GM19455 (cell line): Measurements from ENCODE around the gene VAMP2.

Experiments
- ATAC-seq: cut with Tn5 transposase; IDR thresholded peaks from one replicate; pipeline ENCODE4 v1.9.1; 2021; ENCODE audit not compliant: unreplicated experiment

Gene VAMP2

DNA sequence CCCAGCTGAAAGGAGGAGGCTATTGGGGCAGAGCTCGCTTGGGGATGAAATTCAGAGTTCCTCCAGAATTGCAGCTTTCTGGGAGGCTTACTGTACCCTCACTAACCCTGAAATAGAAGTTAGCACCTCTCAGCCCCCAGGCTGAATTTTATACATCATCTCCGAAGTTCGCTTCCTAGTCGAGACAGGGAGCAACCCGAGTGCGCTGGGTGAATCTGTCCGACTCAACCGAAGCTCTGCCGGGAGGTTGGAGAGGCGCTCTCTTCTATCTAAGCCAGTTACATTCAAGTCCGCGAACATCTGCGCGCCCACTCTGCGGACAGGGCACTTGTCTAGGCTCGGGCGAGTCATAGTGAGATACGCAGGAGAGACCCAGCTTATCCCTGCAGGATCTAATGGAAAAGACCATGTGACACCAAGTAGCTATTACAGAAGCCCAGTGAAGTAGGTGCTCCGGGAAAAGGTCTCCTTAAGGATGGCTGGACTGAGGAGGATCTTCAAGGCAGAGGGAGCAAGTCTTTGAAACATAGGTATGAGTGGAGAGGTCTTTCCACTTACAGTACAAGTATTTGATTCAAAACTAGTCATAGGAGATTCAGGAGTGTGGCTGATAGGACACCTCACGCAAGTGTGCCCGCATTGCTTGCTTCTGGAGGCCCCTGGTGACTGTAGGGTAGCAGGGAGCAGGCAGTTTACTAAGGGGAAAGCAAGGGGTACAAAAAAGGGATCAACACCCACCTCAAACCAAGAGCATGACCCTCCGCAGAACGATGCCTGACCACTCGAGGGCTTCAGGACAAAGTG, 38.2 kb downstream of the VAMP2 start:
- no peak for ATAC-seq

DNA sequence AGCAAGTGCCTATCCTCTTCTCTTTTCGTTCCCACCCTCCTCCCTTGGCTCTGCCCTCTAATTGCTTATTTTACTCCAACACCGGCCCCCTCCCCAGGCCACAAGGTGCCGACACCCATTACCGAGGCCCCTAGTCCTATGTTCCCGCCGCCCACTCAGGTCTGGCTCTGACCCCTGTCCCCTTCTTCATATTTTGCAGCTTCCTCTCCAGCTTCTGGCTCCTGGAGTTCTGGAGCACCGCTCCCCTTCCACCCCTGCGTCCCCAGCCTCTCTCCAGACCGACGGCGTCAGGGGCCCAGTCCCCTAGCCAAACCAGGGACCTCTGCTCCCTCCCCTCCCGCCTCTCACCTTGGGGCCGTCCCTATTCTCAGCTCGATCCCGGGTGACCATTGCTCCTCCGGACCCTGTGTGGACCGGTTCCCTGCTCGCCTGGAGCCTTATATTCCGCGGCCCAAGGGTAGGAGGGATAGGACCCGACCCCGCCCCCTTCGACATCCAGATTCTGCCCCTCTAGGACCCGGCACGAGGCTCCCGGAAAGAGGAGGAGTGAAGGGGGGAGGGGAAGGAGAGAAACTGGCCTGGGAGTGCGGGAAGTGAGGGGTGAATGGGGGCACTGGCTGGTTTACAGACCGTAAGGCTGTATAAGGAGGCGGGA, 38.9 kb downstream of the VAMP2 start, which contains the start of gene HES7:
HES7 (minus strand) TSS at position 412 of the 655 bp plus-strand sequence; CDS start at position 390, 22 bp downstream.
- ATAC-seq: no peak

DNA sequence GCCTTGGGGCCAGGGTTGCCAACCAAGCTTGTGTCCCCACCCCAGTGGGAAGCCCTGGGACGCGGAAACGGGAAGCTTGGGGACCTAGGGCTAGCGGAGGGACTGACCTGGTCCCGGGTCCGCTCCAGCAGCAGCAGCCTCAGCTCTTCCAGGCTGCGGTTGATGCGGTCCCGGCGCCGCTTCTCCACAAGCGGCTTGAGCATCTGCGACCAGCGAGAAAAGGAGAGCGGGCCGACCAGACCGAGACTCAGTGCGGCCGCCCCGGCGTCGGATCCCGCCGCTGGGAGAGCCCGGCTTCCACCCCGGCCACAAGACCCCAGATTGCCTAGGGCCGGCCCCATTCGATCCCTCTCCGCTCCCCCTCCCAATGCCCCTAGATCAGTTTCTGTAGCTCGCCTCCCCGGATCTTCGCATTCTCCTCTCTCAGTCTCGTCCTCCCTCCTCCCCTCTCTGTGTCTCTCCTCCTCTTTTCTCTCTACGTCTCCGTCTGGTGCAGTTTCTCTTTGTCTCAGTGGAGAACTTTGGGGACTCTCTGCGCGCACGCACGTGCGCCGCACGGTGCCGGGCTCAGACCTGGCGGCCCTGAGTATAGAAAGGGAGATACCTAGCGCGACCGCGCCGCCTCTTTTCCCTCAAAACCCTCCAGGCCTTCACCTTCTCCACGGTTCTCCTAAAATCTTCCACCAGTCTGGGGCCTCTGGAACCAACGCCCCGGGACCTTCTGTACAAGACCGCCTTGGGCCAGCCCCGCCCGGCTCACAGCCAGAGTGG, 39.6 kb downstream of the VAMP2 start:
- ATAC-seq: no peak

GRCh38 chr17:8122422-8122923, 40.3 kb downstream of the VAMP2 start:
- no peak for ATAC-seq

GRCh38 chr17:8121681-8122421, 40.9 kb downstream of the VAMP2 start:
- ATAC-seq: no peak

GRCh38 chr17:8121407-8121680, 41.4 kb downstream of the VAMP2 start:
- no peak for ATAC-seq

- no peak for ATAC-seq
Measured at GRCh38 chr17:8120520-8121406, 42.0 kb downstream of the VAMP2 start.

DNA sequence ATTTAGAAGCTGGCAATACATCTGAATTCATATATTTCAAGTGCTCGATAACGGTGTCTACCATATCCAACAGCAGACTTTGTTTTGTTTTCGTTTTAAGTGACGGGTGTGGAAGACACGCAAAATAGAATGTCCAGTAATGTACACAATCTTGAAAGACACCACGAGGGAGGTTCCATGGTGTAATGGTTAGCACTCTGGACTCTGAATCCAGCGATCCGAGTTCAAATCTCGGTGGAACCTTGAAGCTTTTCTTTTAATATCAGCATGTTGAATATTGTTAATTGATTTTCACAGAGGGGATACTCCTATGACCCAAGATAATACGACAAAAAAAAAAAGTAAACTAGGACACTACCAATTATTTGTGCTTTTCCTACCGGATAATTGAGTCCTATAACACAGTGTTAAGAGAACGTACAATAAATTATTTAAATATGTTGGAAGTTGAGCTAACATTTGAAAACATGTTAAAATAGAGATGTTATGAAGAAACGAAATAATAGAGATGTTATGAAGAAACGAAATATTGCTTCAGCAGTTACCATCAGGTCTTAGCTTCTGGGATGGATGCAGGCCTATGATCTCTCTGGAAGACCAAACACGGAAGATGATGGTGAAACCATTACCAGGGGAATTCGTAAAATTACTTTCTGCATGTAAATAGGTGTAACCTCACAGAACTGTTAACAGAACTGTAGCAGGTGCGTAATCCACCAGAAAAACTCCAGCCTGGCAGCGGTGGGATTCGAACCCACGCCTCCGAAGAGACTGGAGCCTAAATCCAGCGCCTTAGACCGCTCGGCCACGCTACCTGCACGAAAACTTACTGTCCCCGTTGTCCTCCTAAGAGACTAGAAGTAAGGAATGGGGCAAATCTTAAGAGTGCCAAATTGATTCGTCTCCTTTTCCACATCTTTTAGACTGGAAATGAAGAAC, 42.9 kb downstream of the VAMP2 start:
- ATAC-seq: peak; percentile 38

DNA sequence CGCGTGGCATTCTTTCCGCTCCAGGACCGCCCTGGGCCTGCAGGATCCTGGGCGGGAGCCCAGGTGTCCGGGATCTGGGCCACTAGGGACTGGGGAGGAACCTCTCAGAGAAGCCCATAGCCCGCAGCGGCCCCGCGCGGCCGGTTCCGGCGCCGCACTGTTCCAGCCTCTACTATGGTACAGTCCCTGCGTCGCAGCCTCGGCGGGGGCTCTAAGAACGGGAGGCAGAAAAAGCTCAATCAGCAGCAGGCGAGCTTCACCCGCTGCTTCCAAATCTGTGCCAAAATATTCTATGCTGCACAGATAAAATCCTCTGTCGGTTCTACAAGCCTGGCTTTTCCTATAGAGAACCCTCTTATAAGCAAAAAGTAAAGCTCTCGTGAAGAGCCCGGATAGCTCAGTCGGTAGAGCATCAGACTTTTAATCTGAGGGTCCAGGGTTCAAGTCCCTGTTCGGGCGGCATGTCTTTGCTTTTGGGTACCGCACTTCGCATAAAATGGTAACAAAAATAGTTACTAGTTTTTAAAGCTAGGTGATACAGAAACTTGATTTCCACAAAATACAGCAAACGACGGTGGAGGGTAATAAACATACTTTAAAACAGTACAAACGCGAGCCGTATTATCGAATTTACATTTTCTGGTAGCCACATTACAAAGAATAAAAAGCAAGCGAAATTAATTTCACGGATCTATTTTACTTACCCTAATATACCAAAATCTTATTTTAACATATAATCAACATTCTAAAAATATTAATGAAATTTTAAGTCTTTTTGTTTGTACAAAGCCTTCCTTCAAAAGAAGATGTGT, 43.8 kb downstream of the VAMP2 start:
- peak; percentile 36 for ATAC-seq

- ATAC-seq: no peak
Measured at GRCh38 chr17:8117980-8118768, 44.6 kb downstream of the VAMP2 start, which contains the start of gene ALOXE3. TSS of gene ALOXE3 (minus strand) at chr17:8118514. CDS start at chr17:8117990, 524 bp downstream.

- ATAC-seq: no peak
Measured at GRCh38 chr17:8117367-8117979, 45.3 kb downstream of the VAMP2 start.

DNA sequence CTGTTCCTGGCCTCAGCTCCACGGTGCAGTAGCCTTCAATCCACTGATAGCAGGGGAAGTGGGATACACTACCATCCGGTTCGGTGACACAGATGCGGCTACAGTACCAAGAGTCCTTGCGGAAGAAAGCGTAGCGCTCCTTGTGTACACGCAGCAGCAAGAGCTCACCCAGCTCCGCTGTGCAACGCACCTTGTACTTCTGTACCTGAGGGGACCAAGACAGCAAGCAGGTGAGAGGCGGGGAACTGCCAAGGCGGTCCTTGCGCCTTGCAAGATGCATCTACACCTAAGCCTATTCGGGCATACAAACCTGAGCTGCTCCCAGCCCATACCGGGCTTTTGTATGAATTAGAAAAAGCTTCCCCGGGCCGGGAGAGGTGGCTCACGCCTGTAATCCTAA, 46.0 kb downstream of the VAMP2 start:
- no peak for ATAC-seq

GRCh38 chr17:8110907-8111306, 51.8 kb downstream of the VAMP2 start:
- no peak for ATAC-seq

GRCh38 chr17:8110456-8110804, 52.3 kb downstream of the VAMP2 start:
- ATAC-seq: no peak

DNA sequence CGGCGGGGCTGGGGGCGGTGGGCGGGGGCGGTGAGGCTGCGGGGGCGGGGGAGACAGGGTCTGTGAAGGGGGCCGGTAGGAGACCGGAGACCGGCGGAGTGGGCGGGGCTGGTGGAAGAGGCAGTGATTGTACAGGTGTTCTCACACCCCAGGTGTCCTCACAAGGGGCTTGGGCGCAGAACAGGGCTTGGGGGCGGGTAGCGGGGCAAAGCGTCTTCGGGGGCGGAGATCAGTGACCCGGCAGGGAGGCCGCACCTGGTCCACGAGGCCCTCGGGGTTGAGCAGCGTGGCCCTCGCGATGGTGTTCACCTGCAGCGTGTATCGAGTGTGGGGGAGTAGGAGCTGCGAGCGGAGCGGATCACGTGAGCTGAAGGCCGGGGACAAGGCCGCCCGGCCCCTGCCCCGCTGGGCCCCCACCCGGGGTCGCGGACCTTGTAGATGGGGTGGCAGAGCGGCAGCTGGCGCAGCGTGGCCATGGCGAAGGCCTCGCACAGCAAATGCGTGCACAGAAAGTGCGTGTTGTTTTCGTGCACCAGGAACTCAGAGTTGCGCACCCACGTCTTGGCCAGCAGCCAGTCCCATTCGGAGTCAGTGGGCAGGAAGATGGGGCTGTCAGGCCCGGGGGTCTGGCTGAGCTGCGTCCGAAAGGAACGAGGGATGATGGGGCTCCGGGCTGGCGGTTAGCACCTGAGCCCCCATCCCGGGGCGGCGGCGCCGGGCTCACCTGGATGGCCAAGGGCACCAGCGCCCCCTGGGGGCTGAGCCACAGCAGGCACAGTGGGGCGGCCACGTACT, 52.9 kb downstream of the VAMP2 start:
- ATAC-seq: no peak
